Activated CD8-positive, alpha-beta memory T cell treated with anti-CD3 and anti-CD28 coated beads, Interleukin-2, amount 50 U/mL, for 48 hours (primary cell): ENCODE results near the gene GSX2.
"Not testable (repeated sequence)": the region's sequence is repeated elsewhere in the genome, so short reads cannot be mapped to it uniquely, and the experiment has no call there.

Experiments
- DNase-seq: peaks from one replicate; pipeline ENCODE4 v3.0.0-alpha.2; 2020

The GSX2 gene

DNA sequence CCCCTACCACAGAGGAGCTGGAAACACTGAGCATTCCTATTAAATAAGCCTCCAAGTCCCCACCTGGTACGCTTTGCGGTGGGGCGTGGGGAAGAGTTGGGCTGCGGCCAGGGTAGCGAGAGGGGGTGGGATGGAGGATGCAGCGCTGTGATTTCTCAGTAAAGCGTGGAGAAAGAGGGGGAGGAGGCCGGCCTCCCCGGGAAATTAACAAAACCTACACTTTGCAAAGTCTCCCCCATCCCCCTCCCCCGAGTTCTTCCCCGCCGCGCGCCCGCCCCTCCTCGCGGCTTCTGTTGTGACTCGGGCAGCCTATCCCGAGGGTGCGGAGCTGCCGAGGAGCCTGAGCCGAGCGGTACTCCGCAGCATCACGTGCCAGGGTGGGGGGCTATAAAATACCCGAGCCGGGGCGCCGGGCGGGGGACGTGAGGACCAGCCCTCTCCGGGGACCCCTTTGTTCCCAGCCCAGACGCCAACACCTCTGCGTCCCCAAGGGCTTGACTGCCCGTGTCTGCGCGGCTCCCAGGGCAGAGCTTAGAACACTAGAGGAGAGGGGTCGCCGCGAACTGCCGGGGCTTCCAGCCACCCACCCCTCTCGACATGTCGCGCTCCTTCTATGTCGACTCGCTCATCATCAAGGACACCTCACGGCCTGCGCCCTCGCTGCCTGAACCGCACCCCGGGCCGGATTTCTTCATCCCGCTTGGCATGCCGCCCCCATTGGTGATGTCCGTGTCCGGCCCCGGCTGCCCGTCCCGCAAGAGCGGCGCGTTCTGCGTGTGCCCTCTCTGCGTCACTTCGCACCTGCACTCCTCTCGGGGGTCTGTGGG is at the start of gene GSX2:
TSS of gene GSX2 (plus strand) at position 416 of the 827 bp plus-strand sequence. CDS start at position 598, 182 bp downstream.
- peak; percentile 62 for DNase-seq

DNA sequence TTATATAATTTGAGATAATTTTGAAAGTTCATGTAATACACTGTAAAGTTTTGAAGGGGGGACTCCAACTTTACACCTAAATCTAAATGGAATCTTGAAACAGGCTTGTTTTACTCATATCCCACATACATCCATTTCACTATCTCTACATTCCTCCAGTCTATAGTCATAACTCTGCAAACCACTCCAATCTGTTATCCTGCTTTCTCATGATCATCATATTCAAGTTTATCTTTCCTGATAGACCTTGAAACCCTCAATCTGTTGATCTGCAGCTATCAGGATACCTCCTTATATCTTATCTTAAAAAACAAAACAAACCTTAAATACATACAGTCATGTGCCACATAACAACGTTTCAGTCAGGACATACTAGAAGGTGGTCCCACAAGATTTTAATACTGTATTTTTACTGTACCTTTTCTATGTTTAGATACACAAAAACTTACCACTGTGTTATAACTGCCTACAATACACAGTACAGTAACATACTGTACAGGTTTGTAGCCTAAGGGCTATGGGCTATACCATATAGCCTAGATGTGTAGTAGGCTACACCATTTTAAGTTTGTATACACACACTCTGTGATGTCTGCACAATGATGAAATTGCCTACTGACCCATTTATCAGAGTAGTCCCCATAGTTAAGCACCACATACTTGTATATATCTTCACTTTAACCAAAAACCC is 49.6 kb upstream of the GSX2 start:
- no peak for DNase-seq

DNA sequence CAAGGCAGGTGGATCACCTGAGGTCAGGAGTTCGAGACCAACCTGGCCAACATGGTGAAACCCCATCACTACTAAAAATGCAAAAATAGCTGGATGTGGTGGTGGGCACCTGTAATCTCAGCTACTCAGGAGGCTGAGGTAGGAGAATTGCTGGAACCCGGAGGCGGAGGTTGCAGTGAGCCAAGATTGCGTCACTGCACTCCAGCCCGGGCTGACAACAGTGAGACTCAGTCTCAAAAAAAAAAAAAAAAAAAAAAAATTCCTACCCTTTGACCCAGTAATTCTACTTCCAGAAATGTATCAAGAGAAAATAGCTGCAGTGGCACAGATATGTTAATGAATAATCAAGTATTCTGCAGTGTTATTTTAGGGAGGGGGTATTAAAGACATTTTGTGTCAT is 46.6 kb upstream of the GSX2 start:
- DNase-seq = not testable (repeated sequence)

DNA sequence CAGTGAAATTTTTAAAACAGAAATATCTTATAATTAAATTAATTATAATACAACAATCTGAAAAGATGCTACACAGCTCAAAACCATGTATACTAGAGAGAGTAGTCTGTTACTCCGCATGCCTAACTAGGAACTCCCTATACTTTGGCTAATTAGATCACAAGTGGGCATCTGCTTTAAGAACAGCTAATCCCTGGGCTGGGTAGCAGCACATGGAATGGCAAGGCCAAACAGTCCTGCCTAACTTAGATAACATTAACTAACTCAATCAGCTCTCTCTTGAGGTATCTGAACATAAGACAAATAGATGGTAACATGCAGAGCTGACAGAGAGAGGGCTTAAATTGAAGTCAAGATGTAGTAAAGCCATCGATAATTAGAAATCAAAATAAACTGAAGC is 45.5 kb upstream of the GSX2 start:
- DNase-seq = no peak

DNA sequence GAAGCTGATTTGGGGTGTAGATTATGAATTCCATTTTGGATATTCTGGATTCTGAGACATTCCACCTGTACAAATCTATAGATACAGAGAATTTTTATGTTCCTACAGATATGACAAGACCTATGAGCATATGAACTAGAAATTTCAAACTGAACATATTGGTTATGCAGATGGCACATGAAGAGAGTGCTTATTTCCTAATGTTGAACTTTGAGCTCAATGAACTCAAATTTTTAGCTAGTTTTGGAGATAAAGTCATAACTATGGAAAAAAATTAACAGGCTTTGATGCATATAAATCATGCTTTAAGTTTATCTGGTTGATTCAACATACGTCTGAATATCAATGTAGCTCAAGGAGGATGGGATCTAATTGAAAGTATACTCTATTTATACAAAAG is 44.5 kb upstream of the GSX2 start:
- DNase-seq = no peak

DNA sequence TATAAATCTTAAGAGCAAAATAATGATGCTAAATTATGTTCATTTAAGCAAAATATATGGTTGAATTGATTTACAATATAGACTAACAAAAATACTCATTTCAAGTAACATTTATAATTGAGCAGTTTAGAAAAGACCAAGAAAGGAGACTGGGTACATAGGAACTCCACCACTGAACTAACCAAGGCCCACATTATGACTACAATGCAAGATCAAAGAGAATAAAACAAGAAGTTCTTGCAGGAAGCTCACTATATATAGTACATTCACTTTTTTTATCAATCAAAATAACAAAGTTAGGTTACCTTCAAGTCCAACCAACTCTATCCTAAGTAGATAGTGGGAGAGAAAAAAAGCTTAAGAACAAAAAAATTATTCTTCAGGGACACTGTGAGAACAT is 43.6 kb upstream of the GSX2 start:
- DNase-seq = no peak

DNA sequence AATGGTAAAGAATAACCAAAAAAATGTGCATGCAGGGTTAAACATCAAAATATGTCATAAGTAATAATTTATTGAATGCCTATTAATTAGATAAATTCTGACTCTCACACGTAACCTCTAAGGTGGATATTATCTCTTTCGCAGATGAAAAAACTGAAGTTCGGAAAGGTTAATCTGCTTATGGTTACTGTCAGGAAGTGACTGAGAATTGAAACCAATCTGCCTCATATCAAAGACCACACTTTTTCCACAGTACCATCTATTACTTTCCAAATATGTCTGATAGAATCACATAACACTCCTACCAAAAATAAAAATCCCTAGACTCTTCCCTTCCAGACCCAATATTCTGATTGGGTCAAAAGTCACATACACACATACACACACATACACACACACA is 41.8 kb upstream of the GSX2 start:
- DNase-seq = no peak

DNA sequence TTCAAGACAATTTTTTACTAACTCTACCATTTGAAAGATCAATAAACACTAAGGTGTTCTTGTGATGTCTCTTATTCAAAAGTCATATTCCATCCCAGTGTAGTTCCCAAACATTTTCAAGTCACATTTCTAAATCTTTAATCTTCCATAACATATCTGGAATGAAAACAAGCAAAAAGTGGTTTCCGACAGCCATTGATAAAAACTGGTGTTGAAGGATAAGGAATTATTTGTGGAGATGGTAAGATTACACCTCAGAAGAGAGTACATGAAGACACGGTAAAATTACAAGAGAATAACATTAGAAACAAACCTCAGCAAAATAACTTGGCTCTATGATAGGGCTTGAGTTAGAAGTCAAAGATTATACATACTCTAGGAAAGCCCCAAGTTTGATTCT is 39.8 kb upstream of the GSX2 start:
- DNase-seq = no peak

DNA sequence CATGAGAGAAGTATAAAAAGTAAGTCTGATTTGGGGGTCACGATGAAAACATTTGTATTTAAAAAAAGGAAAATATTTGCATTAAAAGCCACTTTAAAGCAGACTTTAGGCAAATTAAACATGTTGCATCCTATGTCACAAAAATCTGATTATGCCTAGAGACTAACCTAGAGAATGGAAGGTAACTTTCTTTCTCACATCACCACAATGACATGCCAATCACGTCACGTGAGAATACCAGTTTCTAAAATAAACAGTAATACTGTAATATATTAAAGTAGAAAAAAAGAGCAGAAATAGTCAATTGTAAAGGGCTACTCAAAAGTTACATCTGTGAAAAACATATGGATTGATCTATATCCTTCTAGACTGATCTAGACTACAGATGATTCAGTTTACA is 38.9 kb upstream of the GSX2 start:
- DNase-seq = no peak

DNA sequence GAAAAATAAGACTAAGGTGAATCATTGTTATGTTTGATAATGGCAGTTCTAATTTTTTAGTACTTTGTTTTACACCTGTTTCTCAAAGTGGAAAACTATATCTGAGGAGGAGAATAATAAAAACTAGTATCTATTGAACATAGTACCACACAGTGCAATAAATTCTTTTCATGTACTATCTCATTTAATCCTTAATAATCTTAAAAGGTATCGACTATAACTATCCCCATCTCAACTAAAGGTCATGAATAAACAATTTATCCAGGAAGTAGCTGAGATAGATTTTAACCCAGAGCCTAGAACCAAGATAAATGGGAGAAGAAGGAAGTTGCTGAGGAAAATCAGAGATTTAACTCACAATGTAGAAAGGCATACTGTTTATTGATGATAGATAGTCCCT is 38.1 kb upstream of the GSX2 start:
- DNase-seq = no peak

DNA sequence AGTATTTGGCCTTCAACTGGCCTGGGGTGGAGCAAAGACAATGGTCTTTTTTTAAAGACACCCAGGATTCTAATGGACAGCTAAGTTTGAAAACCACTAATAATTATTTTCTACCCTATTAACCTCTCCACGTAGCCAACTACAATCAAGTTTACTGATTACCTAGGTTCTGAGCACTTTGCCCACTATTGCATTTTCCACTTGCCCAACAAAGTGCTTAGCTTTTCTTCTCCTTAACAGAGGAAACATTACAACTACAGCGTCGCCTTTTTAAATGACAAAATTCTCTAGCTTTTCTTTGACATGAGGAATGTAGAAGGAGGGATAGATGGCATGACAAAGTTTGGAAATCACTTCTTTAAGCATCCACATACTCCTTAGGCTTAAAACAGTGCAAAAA is 37.6 kb upstream of the GSX2 start:
- no peak for DNase-seq

DNA sequence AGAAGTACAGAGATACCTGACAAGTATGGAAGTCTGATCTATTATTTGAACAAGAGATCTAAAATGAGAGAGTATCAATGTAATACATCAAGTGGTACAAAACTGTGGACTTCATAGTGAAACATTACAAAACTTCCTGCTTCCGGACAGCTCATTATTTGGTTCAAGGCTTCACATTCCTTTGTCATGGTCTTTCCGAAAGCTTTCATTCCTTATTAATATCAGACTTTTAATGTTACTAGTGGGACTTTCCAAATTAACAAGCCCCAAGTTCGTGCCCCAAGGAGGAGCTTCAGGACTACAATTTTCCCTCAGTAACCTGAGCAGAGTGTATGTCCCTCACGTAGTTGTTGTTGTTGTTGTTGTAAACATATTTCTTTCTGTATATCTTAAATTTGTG is 36.7 kb upstream of the GSX2 start:
- DNase-seq = no peak

DNA sequence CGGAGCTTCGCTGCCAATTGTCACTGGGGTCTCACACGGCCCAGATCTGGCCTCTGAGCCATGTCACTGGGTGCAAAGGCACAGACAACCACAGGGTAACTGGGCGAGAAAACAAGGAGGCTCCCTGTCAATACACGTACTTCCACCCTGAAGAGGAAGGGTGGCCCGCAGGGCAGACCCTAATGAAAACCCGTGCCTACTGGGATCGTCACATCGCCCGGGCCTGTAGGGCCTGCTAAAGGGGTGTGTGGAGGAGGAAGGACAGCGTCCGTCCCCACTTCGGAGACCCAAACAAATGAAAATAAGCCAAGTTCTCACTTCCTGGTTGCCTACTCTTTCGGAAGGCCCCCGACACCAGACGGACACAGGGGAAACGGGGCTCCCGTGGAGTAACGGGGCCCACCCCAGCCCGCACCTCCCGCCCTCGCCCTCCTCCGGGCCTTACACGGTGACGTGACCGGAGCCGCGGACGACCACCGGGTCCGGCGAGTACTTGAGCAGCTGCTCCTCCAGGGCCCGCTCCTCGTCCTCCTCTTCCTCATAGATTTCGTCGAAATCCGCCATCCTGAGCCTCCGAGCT is 36.1 kb upstream of the GSX2 start:
- no peak for DNase-seq

DNA sequence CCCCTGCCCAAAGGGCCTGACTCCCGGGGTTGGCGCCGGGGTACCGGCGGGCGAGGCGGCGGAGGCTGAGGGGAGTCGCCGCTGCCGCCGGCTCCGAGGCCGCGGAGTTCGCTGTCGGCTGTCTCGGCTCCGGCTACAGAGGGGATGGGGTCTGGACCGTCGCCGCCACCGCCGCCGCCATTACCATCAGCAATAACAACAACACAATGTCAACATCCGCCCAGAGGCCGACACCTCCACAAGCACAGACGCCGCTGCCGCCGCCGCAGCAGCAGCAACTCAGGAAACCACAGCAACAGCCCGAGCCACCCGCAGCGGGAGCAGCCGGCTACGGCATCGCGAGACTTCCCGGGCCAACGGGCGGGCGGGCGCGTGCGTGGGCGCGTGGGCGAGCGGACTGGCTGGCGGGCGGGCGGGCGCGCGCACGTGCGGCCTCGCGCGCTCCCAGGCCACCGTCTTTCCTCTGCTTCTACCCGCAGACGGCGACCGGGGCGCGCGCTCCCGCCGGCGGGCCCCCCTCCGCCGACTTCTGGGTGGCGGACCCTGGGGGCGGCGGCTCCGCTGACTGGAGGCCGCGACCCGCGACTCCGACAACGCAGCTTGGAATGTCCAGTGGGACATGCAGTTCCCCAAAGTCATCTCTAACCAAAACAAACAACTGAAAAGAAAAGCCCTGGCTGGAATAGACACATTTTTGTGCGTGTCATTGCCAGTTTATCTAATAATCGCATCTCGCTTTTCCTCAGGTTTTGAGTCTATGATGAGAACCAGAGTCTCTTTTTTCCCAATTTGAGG is 35.4 kb upstream of the GSX2 start, which contains the start of gene CHIC2:
TSS of gene CHIC2 (minus strand) at position 289 of the 795 bp plus-strand sequence. CDS start 305 bp downstream, outside the sequence.
- peak; percentile 97 for DNase-seq

DNA sequence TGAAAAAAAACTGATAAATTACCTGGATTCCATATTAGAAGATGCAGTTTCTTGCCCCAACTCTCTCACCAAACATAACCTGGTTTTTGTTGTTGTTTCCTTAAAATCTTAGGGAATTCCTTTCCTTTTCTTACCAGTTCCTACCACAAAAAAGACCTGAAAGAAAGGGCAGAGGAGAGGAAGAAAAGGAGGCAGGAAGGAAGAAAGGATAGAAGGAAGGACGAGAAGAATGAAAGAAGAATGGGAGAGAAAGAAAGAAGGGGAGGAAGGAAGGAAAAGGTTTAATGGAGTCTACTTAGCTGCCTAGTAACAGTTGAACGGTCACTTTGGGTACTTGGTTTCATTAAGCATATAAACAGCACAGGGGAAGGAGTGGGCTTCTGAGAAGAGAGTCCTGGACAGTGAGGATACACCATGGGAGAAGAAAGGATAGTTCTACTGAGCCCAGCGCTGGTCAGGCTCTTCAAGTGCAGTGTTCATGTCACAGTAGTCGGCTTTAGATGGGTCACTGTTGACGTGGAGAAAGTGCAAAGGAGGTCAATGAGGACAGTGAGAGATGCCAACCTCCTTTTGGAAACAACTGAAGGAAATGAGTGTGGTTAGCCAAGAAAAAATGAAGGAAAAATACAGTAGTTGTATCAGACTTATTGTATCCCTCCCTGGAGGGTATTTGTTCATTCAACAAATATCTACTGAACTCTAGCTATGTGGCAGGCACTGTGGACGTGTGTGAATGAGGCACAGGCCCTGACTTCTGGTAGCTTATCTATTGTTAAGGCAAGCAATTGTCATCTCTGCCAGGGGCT is 34.5 kb upstream of the GSX2 start:
- DNase-seq = no peak

DNA sequence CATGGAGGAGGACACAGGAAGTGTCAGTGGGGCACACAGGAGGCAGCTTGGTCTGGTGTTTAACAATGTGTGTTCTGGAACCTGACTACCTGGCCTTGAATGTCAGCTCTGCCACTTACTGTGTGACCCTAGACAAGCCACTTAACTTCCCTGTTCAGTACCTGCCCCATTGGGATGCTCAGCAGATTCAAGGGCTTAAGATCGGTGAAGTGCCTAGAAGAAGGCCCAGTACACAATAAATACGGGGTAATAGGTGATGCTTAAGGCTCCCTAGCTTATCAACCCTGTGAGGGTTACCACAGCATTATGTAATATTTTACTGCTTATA is 33.9 kb upstream of the GSX2 start:
- no peak for DNase-seq

DNA sequence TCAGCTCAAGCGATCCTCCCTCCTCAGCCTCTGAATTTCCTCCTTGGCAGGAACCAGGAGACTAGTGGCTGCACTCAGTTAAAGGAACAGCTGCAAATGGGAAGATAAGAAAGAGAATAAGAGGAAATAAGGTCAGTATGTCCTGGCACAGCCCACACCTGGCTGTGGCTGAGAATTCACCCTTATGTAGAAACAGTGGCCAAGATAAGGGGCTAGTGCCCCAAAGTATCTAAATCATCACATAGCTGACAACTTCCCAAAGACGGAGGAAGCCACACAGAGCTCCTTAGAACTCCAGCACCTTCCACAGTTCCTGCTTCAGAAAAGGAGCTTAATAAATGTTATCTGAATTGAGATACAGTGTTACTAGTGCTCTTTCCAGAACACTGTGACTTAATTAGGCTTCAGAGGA is 33.2 kb upstream of the GSX2 start:
- DNase-seq = no peak

DNA sequence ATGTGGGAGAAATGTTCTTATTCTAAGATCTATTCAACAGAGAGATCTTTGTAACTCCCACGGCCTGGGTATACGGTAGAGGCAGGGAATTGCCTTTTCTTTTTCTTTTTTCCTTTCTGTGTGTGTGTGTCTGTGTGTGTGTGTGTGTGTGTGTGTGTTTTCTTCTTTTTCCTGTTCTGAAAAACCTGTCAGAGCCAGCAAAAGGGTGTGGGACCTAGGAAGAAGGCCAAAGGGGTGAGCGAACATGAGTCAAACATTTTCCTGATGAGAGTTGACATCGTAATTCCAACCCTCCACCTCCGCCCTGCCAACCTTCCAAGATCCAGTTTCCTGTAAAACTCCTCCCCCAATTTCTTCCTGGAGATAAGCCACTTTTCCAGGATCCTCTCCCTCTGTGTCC is 32.8 kb upstream of the GSX2 start:
- no peak for DNase-seq

DNA sequence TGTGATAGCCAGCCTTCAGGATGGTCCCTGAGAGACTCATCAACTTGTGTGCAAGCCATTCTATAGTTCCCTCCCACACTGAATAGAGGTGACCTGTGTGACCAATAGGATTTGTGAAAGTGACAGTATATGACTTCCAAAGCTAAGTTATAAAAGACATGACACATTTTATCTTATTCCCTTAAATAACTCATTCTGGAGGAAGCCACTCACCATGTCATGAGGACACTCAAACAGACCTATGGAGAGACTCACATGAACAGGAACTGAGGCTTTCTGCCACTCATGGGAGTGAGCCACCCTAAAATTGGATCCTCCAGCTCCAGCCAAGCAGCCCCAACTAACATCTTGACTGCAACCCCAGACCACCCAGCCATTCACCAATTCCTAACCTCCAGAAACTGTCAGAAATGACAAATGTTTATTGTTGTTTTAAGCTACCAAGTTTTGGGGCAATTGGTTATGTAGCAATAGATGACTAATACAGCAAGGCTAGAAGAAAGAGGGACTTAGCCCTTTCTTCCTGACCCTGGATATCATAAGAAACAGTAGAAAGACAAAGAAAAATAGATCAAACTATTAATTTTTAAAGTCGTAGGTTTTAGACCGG is 26.6 kb upstream of the GSX2 start:
- DNase-seq = no peak

DNA sequence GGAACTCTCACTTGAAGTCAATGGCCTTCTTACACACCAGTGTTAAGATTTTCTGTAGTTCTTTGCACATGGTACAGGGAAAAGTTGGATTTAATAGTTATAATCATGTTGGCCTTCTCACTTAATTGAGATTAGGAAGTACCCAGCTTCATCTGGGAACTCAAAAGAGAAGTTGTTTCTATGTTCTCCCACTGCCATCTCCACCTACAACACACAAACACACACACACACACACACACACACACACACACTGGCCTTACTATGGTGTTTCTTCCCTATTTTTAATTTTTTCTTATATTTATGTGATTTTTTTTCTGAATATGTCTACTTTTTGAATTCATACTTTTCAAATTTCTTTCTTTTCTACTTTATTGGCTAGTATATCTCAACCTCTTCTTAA is 25.6 kb upstream of the GSX2 start:
- DNase-seq = no peak

DNA sequence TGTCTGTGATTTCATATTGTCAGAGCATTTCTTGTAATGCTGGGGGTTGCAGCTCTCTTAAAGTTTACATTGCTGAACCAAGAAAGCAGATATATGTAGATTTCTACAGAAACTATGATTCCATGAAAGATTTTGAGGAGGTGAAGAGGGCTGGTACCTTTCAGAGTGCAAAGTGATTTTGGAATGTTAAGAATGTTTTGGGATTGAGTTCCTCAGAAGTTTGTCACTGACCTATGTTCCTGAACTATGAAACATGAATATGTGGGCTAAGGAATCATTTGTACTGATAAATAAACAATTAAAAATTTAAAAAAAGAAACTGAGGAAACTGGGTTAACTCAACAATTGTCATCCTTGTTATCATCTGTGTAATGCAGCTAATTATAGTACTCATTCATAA is 23.3 kb upstream of the GSX2 start:
- DNase-seq = no peak

DNA sequence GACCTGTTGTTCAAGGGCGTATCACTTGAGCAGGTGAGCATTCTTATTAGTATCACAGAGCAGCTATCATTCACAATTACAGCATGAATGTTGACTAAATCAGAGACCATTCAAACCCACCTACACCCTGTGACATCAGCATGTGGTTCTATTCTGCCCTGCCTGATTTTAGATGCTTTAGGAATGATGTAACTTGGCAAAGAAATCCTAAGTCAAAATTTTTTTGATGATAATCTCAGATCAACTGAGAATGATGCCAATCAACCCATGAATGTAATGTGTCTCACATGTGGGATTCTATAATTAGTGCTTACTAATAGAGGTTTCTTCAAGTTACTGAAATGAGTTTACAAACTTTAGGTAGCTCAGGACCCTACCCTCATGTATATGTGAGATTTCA is 22.2 kb upstream of the GSX2 start:
- DNase-seq = no peak
